OCI-M1 (cell line): Measurements from ENCODE around the gene RABGAP1L.
"Not testable (repeated sequence)": the region's sequence is repeated elsewhere in the genome, so short reads cannot be mapped to it uniquely, and the experiment has no call there.

Experiments
- DNase-seq: peaks from one replicate; lab custom pipeline; 2025; lab: John Stamatoyannopoulos, UW

Gene RABGAP1L

GRCh38 chr1:174447866-174448530, 288.7 kb downstream of the RABGAP1L start, which contains the start of gene GPR52:
Gene GPR52, plus strand, starts transcription at chr1:174447964. Its CDS starts 148 bp downstream, at chr1:174448112.
- no peak for DNase-seq

GRCh38 chr1:174448531-174448883, 289.2 kb downstream of the RABGAP1L start:
- no peak for DNase-seq

GRCh38 chr1:174448974-174449373, 289.7 kb downstream of the RABGAP1L start:
- no peak for DNase-seq

GRCh38 chr1:174451408-174451807, 292.1 kb downstream of the RABGAP1L start:
- DNase-seq, result no peak

GRCh38 chr1:174465855-174466254, 306.5 kb downstream of the RABGAP1L start:
- no peak for DNase-seq

- DNase-seq, result no peak
Observed at GRCh38 chr1:174466607-174467006, 307.3 kb downstream of the RABGAP1L start.

GRCh38 chr1:174469052-174469451, 309.7 kb downstream of the RABGAP1L start:
- DNase-seq, result no peak

- no peak for DNase-seq
Observed at GRCh38 chr1:174469687-174470086, 310.4 kb downstream of the RABGAP1L start.

GRCh38 chr1:174479281-174479680, 320.0 kb downstream of the RABGAP1L start:
- DNase-seq, result no peak

GRCh38 chr1:174480324-174480723, 321.0 kb downstream of the RABGAP1L start:
- no peak for DNase-seq

- DNase-seq, result no peak
Observed at GRCh38 chr1:174491606-174492005, 332.3 kb downstream of the RABGAP1L start.

- DNase-seq, result no peak
Observed at GRCh38 chr1:174497478-174497877, 338.2 kb downstream of the RABGAP1L start.

GRCh38 chr1:174516755-174517154, 357.4 kb downstream of the RABGAP1L start:
- DNase-seq, result not testable (repeated sequence)

GRCh38 chr1:174519844-174520243, 360.5 kb downstream of the RABGAP1L start:
- DNase-seq, result no peak

- DNase-seq, result no peak
Observed at GRCh38 chr1:174531751-174532150, 372.4 kb downstream of the RABGAP1L start.

- DNase-seq, result no peak
Observed at GRCh38 chr1:174534789-174535188, 375.5 kb downstream of the RABGAP1L start.

- DNase-seq, result no peak
Observed at GRCh38 chr1:174535207-174535606, 375.9 kb downstream of the RABGAP1L start.

GRCh38 chr1:174543421-174543820, 384.1 kb downstream of the RABGAP1L start:
- not testable (repeated sequence) for DNase-seq

GRCh38 chr1:174550296-174550695, 391.0 kb downstream of the RABGAP1L start:
- no peak for DNase-seq

- DNase-seq, result no peak
Observed at GRCh38 chr1:174556392-174556791, 397.1 kb downstream of the RABGAP1L start.

- no peak for DNase-seq
Observed at GRCh38 chr1:174568551-174568950, 409.2 kb downstream of the RABGAP1L start.

- no peak for DNase-seq
Observed at GRCh38 chr1:174569240-174569639, 409.9 kb downstream of the RABGAP1L start.

- DNase-seq, result no peak
Observed at GRCh38 chr1:174572771-174573170, 413.5 kb downstream of the RABGAP1L start.

- not testable (repeated sequence) for DNase-seq
Observed at GRCh38 chr1:174576120-174576519, 416.8 kb downstream of the RABGAP1L start.
